ENCODE measurements around the gene MYO3B. TPM values are rescaled to one million over a fixed set of nuclear protein-coding genes. Genes with fewer than 3 reads are reported as not detected.

The MYO3B gene
- total and polyA plus RNA-seq, 2 of the 8 experiments (the other 6 are each of a cell fraction or from before 2014, with no cell fraction given): 0.17 to 0.19 TPM

GRCh38 chr2:170362313-170362870, 184.4 kb downstream of the MYO3B start:
- Histone ChIP-seq H2BK12ac (ENCODE audit: low read depth, low read length) (no peak overlapping the region), H3K56ac (replicated peaks; ENCODE audit: insufficient read length, low read depth, low read length) (no peak overlapping the region), H2BK5ac (ENCODE audit: low read depth, low read length) (no peak overlapping the region), H3K79me1 (ENCODE audit: low read depth, low read length) (no peaks in the 10 kb centered on the region), H2AK5ac (ENCODE audit: low read depth, low read length) (no peak overlapping the region), H2BK120ac (replicated peaks; ENCODE audit: low read depth, low read length) (no peak overlapping the region), H3K4ac (replicated peaks; ENCODE audit: insufficient read length, low read depth, low read length) (no peak overlapping the region), H3K18ac (ENCODE audit: extremely low read depth, low read length) (no peak overlapping the region), H2AFZ (ENCODE audit: low read length) (no peak overlapping the region), H4K5ac (ENCODE audit: insufficient read length, low read depth, low read length) (no peak overlapping the region), H3K36me3 (ENCODE audit: control insufficient read depth in 2 of 4, insufficient read depth in 4 of 4, low read length in 3 of 4) (no peaks in the 10 kb centered on the region), H3K23me2 (ENCODE audit: low read depth, low read length) (no peaks in the 10 kb centered on the region), H3K79me2 (ENCODE audit: control insufficient read depth in 1 of 2, insufficient read depth in 2 of 2, low read length in 2 of 2) (no peaks in the 10 kb centered on the region), H3K9ac (replicated peaks in 1 of 4; ENCODE audit: extremely low read depth in 1 of 4, low read depth in 3 of 4, low read length in 3 of 4) (no peak overlapping the region), H4K20me1 (replicated peaks in 1 of 2; ENCODE audit: control insufficient read depth in 1 of 2, insufficient read depth in 2 of 2, low read length in 2 of 2) (no peaks in the 10 kb centered on the region), H4K91ac (replicated peaks; ENCODE audit: insufficient read length, low read length) (peak overlapping the region; percentile 3), H3K9me3 (ENCODE audit: insufficient read depth in 2 of 2, low read depth in 1 of 2, low read length in 1 of 2) (no peaks in the 10 kb centered on the region), H3K23ac (ENCODE audit: insufficient read length) (no peak overlapping the region), H3K27me3 (replicated peaks in 1 of 4; ENCODE audit: control insufficient read depth in 3 of 4, extremely low read depth in 1 of 4, insufficient read depth in 3 of 4, low read length in 3 of 4) (no peaks in the 10 kb centered on the region), H2BK20ac (ENCODE audit: low read length) (peak overlapping the region; percentile 38; the same call in 1 of the 2 replicates), H3K4me2 (ENCODE audit: insufficient read depth in 1 of 2, low read depth in 2 of 2, low read length in 2 of 2) (no peak overlapping the region), H3K14ac (ENCODE audit: insufficient read length) (no peak overlapping the region), H4K8ac (ENCODE audit: extremely low read depth, insufficient read depth, low read length) (no peak overlapping the region), H3K4me3 (ENCODE audit: extremely low read depth in 1 of 4, insufficient read depth in 2 of 4, low read depth in 3 of 4, low read length in 4 of 4) (no peak overlapping the region), H3K27ac (ENCODE audit: low read depth, low read length) (no peak overlapping the region), H3K4me1 (replicated peaks in 1 of 4; ENCODE audit: control insufficient read depth in 3 of 4, insufficient read depth in 4 of 4, low read length in 3 of 4) (peaks cover 0 to 13% (median 4%) of the 10 kb centered on the region in 4 experiments; a peak in 3 of 7 replicates), H2BK15ac (ENCODE audit: low read length) (peak overlapping the region; percentile 61; the same call in 1 of the 2 replicates)
- no peak for DNase-seq (ENCODE audit: low read depth in 1 of 2, low spot score in 2 of 2)
- 80% methylated on average over 3 of the region's 3 CpGs; no CpG with 5 or more reads in 1 of the 2 experiments for WGBS, 2 experiments (ENCODE audit: extremely low coverage in 1 of 2, insufficient coverage in 1 of 2, insufficient read length in 1 of 2, insufficient replicate concordance in 2 of 2, low coverage in 1 of 2, low lambda C conversion rate in 2 of 2, missing lambda C conversion rate in 1 of 2)
- no peak for FAIRE-seq
- ChIA-PET CTCF (ENCODE audit: partially characterized antibody) (interaction anchor here (0.7 to 7.6 kb wide), 16 partner anchors 8 to 452 kb away, joined by 3 to 68 read pairs (median 10); partner anchors contain the start of gene GAD1), POLR2A (ENCODE audit: partially characterized antibody) (no interaction called here)
- TF ChIP-seq MAFK (IDR thresholded peaks at IDR 0.05; ENCODE audit: low read depth, low read length) (no peak), ASH2L (IDR thresholded peaks at IDR 0.05; ENCODE audit: low read length) (no peak), TAF1 (IDR thresholded peaks at IDR 0.05; ENCODE audit: low read depth, low read length) (no peak), HDAC6 (IDR thresholded peaks at IDR 0.05; ENCODE audit: low read depth, low read length) (no peak), NRF1 (IDR thresholded peaks at IDR 0.05; ENCODE audit: low read depth, low read length) (no peak), JUND (IDR thresholded peaks at IDR 0.05; ENCODE audit: low read length) (no peak), NANOG (IDR thresholded peaks at IDR 0.05; ENCODE audit: insufficient read depth, low read depth, low read length, poor library complexity, severe bottlenecking) (no peak), TAF7 (optimal IDR thresholded peaks at IDR 0.05; ENCODE audit: borderline replicate concordance, low read depth, low read length) (no peak)
